GM23248 (cell line): Measurements from ENCODE around the gene MRPL24. TPM values are rescaled to one million over a fixed set of nuclear protein-coding genes. Genes with fewer than 3 reads are reported as not detected.

ENCODE experiments used
- DNase-seq: peaks from one replicate; pipeline ENCODE4 v3.0.0-alpha.2; 2015
- H2AFZ ChIP-seq: fragments of 200-600 bp; sonication (generic); 2 replicates; pipeline ENCODE4 v1.6.1; 2016; ENCODE audit warnings: antibody characterized with exemption
- H3F3A ChIP-seq: fragments of 200-600 bp; sonication (generic); 2 replicates; pipeline ENCODE4 v1.6.1; 2016; ENCODE audit warnings: mild to moderate bottlenecking, antibody characterized with exemption, mixed run types; ENCODE audit not compliant: insufficient read depth
- H3K27ac ChIP-seq: fragments of 200-600 bp; sonication (generic); 2 replicates; pipeline ENCODE4 v1.5.1; 2016; ENCODE audit warnings: mild to moderate bottlenecking
- H3K27me3 ChIP-seq: fragments of 200-600 bp; sonication (generic); replicated peaks from 2 replicates; pipeline ENCODE4 v1.6.1; 2016; ENCODE audit warnings: mild to moderate bottlenecking; ENCODE audit not compliant: insufficient read depth
- H3K36me3 ChIP-seq: fragments of 200-600 bp; sonication (generic); 2 replicates; pipeline ENCODE4 v1.6.1; 2016; ENCODE audit warnings: low read depth, mild to moderate bottlenecking
- H3K4me1 ChIP-seq: fragments of 200-600 bp; sonication (generic); 2 replicates; pipeline ENCODE4 v1.6.1; 2016; ENCODE audit warnings: mild to moderate bottlenecking; ENCODE audit not compliant: insufficient read depth
- H3K4me2 ChIP-seq: fragments of 200-600 bp; sonication (generic); one replicate; pipeline ENCODE4 v1.6.1; 2016; ENCODE audit warnings: mild to moderate bottlenecking; ENCODE audit not compliant: unreplicated experiment
- H3K4me3 ChIP-seq: fragments of 200-600 bp; sonication (generic); 2 replicates; pipeline ENCODE4 v1.5.1; 2016; ENCODE audit warnings: mild to moderate bottlenecking
- H3K79me2 ChIP-seq: fragments of 200-600 bp; sonication (generic); 2 replicates; pipeline ENCODE4 v1.6.1; 2016; ENCODE audit warnings: mild to moderate bottlenecking; ENCODE audit not compliant: insufficient read depth
- H3K9ac ChIP-seq: fragments of 200-600 bp; sonication (generic); 2 replicates; pipeline ENCODE4 v1.6.1; 2016; ENCODE audit warnings: mild to moderate bottlenecking
- H3K9me2 ChIP-seq: fragments of 200-600 bp; sonication (generic); 2 replicates; pipeline ENCODE4 v1.6.1; 2016; ENCODE audit warnings: mixed run types, mild to moderate bottlenecking, moderate library complexity; ENCODE audit not compliant: insufficient read depth
- H3K9me3 ChIP-seq: fragments of 200-600 bp; sonication (generic); one replicate; pipeline ENCODE4 v1.6.1; 2017; ENCODE audit warnings: low read depth
- H4K20me1 ChIP-seq: fragments of 200-600 bp; sonication (generic); 2 replicates; pipeline ENCODE4 v1.6.0; 2016; ENCODE audit not compliant: insufficient read depth
- EZH2 ChIP-seq: fragments of 200-600 bp; sonication (generic); IDR thresholded peaks from 2 replicates; pipeline ENCODE4 v1.6.1; 2018; ENCODE audit warnings: antibody characterized with exemption, mild to moderate bottlenecking; ENCODE audit not compliant: insufficient read depth, poor library complexity, severe bottlenecking
- EZH2phosphoT487 ChIP-seq: fragments of 200-600 bp; sonication (generic); IDR thresholded peaks from 2 replicates; pipeline ENCODE4 v1.6.1; 2018; ENCODE audit warnings: antibody characterized with exemption, moderate library complexity, mild to moderate bottlenecking, low read depth; ENCODE audit not compliant: insufficient read depth
- WGBS, 2 experiments: methylation state at CpG; one replicate each; pipeline ENCODE4 v1.1.6; 2015 to 2017; ENCODE audit warnings: low lambda C conversion rate in 2 of 2, low coverage in 1 of 2; ENCODE audit errors: missing lambda C conversion rate in 2 of 2; 5-methylcytosine and 5-hydroxymethylcytosine counted together
- in situ Hi-C: fragments of 300-500 bp; cut with MboI; formaldehyde crosslinking; loops from 2 replicates; pipeline ENCODE4 v1.15.0; 2020
- polyA plus RNA-seq: library from polyadenylated mRNA; unstranded; fragments of >200 nt; fragmentation: Nextera tagmentation; extraction: Ambion mirVana; gene quantifications from 2 replicates; pipeline ENCODE4 v1.2.1, GENCODE V29; 2016
- total RNA-seq: library from RNA; depleted of rRNA; stranded (reverse); fragments of >200 nt; shearing (Covaris generic); gene quantifications from 2 replicates; pipeline ENCODE4 v1.2.3, GENCODE V29; 2014

MRPL24 gene
- total and polyA plus RNA-seq, 2 experiments from 2014 or later = 55.7 to 93.7 TPM

GRCh38 chr1:156700736-156701531 is 40.0 kb downstream of the MRPL24 start:
- 78 to 85% methylated on average over 8 of the region's 8 CpGs for WGBS, 2 experiments
- H3K4me3 ChIP-seq = no peak overlapping the region
- H3K27ac ChIP-seq = no peak overlapping the region
- no peak overlapping the region for H3K4me2 ChIP-seq
- DNase-seq = no peak
- H4K20me1 ChIP-seq = no peaks in the 10 kb centered on the region
- no peaks in the 10 kb centered on the region for H3K27me3 ChIP-seq
- no peak overlapping the region for H2AFZ ChIP-seq
- in situ Hi-C loops = no loop called here
- TF ChIP-seq EZH2phosphoT487 = no peak
- no peak for TF ChIP-seq EZH2
- H3K9ac ChIP-seq = no peak overlapping the region
- no peaks in the 10 kb centered on the region for H3K79me2 ChIP-seq
- H3K9me2 ChIP-seq = no peaks in the 10 kb centered on the region
- no peaks in the 10 kb centered on the region for H3K9me3 ChIP-seq
- H3K4me1 ChIP-seq = peaks cover 19% of the 10 kb centered on the region
- no peaks in the 10 kb centered on the region for H3K36me3 ChIP-seq
- H3F3A ChIP-seq = no peaks in the 10 kb centered on the region

- Histone ChIP-seq H3K27me3 (no peaks in the 10 kb centered on the region), H3K9me2 (no peaks in the 10 kb centered on the region), H2AFZ (no peak overlapping the region), H3K4me3 (no peak overlapping the region), H3K27ac (no peak overlapping the region), H4K20me1 (no peaks in the 10 kb centered on the region), H3K36me3 (no peaks in the 10 kb centered on the region), H3F3A (no peaks in the 10 kb centered on the region), H3K9me3 (no peaks in the 10 kb centered on the region), H3K9ac (no peak overlapping the region), H3K4me2 (no peak overlapping the region), H3K4me1 (peaks cover 6% of the 10 kb centered on the region; the same call in 1 of the 2 replicates), H3K79me2 (no peaks in the 10 kb centered on the region)
- TF ChIP-seq EZH2phosphoT487 (no peak), EZH2 (no peak)
- WGBS, 2 experiments = 41 to 47% methylated on average over 1 of the region's 1 CpG
- in situ Hi-C loops = no loop called here
- DNase-seq = no peak
Observed at GRCh38 chr1:156698995-156699394, 41.9 kb downstream of the MRPL24 start.

GRCh38 chr1:156697481-156697880 is 43.4 kb downstream of the MRPL24 start:
- in situ Hi-C loops = no loop called here
- WGBS, 2 experiments = 71 to 79% methylated on average over 8 of the region's 8 CpGs
- Histone ChIP-seq H3K79me2 (no peaks in the 10 kb centered on the region), H3F3A (no peaks in the 10 kb centered on the region), H3K4me2 (no peak overlapping the region), H2AFZ (no peak overlapping the region), H3K9ac (no peak overlapping the region), H3K9me2 (no peaks in the 10 kb centered on the region), H3K36me3 (no peaks in the 10 kb centered on the region), H3K9me3 (no peaks in the 10 kb centered on the region), H3K27ac (no peak overlapping the region), H3K4me3 (no peak overlapping the region), H3K27me3 (no peaks in the 10 kb centered on the region), H4K20me1 (no peaks in the 10 kb centered on the region), H3K4me1 (no peaks in the 10 kb centered on the region)
- DNase-seq = no peak
- TF ChIP-seq EZH2 = no peak
- no peak for TF ChIP-seq EZH2phosphoT487

GRCh38 chr1:156696755-156697154 is 44.1 kb downstream of the MRPL24 start:
- no peak overlapping the region for H3K27ac ChIP-seq
- DNase-seq = no peak
- no peak overlapping the region for H3K4me3 ChIP-seq
- no peak overlapping the region for H3K9ac ChIP-seq
- 85 to 90% methylated on average over 8 of the region's 8 CpGs for WGBS, 2 experiments
- H3K36me3 ChIP-seq = no peaks in the 10 kb centered on the region
- no peaks in the 10 kb centered on the region for H3F3A ChIP-seq
- no peaks in the 10 kb centered on the region for H3K9me2 ChIP-seq
- H3K79me2 ChIP-seq = no peaks in the 10 kb centered on the region
- in situ Hi-C loops = no loop called here
- H3K9me3 ChIP-seq = no peaks in the 10 kb centered on the region
- no peak overlapping the region for H3K4me2 ChIP-seq
- TF ChIP-seq EZH2phosphoT487 = no peak
- no peak for TF ChIP-seq EZH2
- H2AFZ ChIP-seq = no peak overlapping the region
- no peaks in the 10 kb centered on the region for H4K20me1 ChIP-seq
- no peaks in the 10 kb centered on the region for H3K27me3 ChIP-seq
- H3K4me1 ChIP-seq = peaks cover 4% of the 10 kb centered on the region

GRCh38 chr1:156694690-156694962 is 46.3 kb downstream of the MRPL24 start:
- H3K79me2 ChIP-seq = no peaks in the 10 kb centered on the region
- no peaks in the 10 kb centered on the region for H3K36me3 ChIP-seq
- 91 to 97% methylated on average over 5 of the region's 5 CpGs for WGBS, 2 experiments
- no peaks in the 10 kb centered on the region for H4K20me1 ChIP-seq
- H3K4me1 ChIP-seq = peaks cover 11% of the 10 kb centered on the region
- no peak overlapping the region for H3K4me2 ChIP-seq
- no peak overlapping the region for H3K4me3 ChIP-seq
- H3K27me3 ChIP-seq = no peaks in the 10 kb centered on the region
- no peak overlapping the region for H3K27ac ChIP-seq
- no peaks in the 10 kb centered on the region for H3F3A ChIP-seq
- H3K9ac ChIP-seq = no peak overlapping the region
- no peaks in the 10 kb centered on the region for H3K9me3 ChIP-seq
- in situ Hi-C loops = no loop called here
- H3K9me2 ChIP-seq = no peaks in the 10 kb centered on the region
- DNase-seq = no peak
- TF ChIP-seq EZH2 = no peak
- no peak for TF ChIP-seq EZH2phosphoT487
- H2AFZ ChIP-seq = no peak overlapping the region; the same call in 1 of the 2 replicates
